OCI-LY7 (cell line): ENCODE measurements around the gene MAP7D3. TPM values are rescaled to one million over a fixed set of nuclear protein-coding genes. Genes with fewer than 3 reads are reported as not detected.

Source experiments
- BruUV-seq: library from RNA; stranded (reverse); fragments of 400-500 nt; replicated peaks from 2 replicates; lab custom pipeline; 2021; lab: Mats Ljungman, UMichigan
- CTCF ChIA-PET: fragments of 300-600 bp; sonication (Branson Sonifier 250); formaldehyde crosslinking; loops from one replicate; lab custom pipeline; 2022; ENCODE audit warnings: antibody characterized with exemption; ENCODE audit not compliant: unreplicated experiment; lab: Charles Lee
- POLR2A ChIA-PET: fragments of 300-600 bp; sonication (Branson Sonifier 250); formaldehyde crosslinking; loops from one replicate; lab custom pipeline; 2022; ENCODE audit warnings: antibody characterized with exemption; lab: Charles Lee
- DNase-seq: peaks from one replicate; pipeline ENCODE4 v3.0.0-alpha.2; 2015; ENCODE audit warnings: low spot score
- H2AFZ ChIP-seq: fragments of 200-600 bp; sonication (generic), shearing (Covaris generic); 2 replicates; pipeline ENCODE4 v1.6.1; 2014; ENCODE audit warnings: mild to moderate bottlenecking, antibody characterized with exemption, low read length, moderate library complexity
- H3K27ac ChIP-seq: fragments of 200-600 bp; sonication (generic); 2 replicates; pipeline ENCODE4 v1.5.1; 2014; ENCODE audit warnings: mixed run types, low read depth, mild to moderate bottlenecking, moderate library complexity, low read length, inconsistent platforms; ENCODE audit not compliant: poor library complexity, severe bottlenecking
- H3K36me3 ChIP-seq: fragments of 200-600 bp; sonication (generic); 2 replicates; pipeline ENCODE4 v1.6.1; 2014; ENCODE audit warnings: mild to moderate bottlenecking, antibody characterized with exemption, low read length, moderate library complexity, mixed read lengths; ENCODE audit not compliant: insufficient read depth
- H3K4me1 ChIP-seq: fragments of 200-600 bp; sonication (generic); 2 replicates; pipeline ENCODE4 v1.5.1; 2014; ENCODE audit warnings: mild to moderate bottlenecking, low read length; ENCODE audit not compliant: insufficient read depth, poor library complexity, severe bottlenecking
- H3K4me2 ChIP-seq: fragments of 200-600 bp; sonication (generic); 2 replicates; pipeline ENCODE4 v1.6.1; 2014; ENCODE audit warnings: mild to moderate bottlenecking, low read length
- H3K4me3 ChIP-seq: fragments of 200-600 bp; sonication (generic); 2 replicates; pipeline ENCODE4 v1.5.1; 2014; ENCODE audit warnings: mild to moderate bottlenecking, low read depth, low read length; ENCODE audit not compliant: poor library complexity, severe bottlenecking
- H3K79me2 ChIP-seq: fragments of 200-600 bp; sonication (generic); 2 replicates; pipeline ENCODE4 v1.6.1; 2016; ENCODE audit warnings: low read depth, mild to moderate bottlenecking, low read length, moderate library complexity, mixed read lengths; ENCODE audit not compliant: insufficient read depth
- H3K9me2 ChIP-seq: fragments of 200-600 bp; sonication (generic); 2 replicates; pipeline ENCODE4 v1.6.1; 2016; ENCODE audit warnings: mild to moderate bottlenecking, low read length, mixed read lengths; ENCODE audit not compliant: insufficient read depth
- H3K9me3 ChIP-seq: fragments of 200-600 bp; sonication (generic); 2 replicates; pipeline ENCODE4 v1.6.1; 2014; ENCODE audit warnings: mild to moderate bottlenecking, mixed run types, low read length, mixed read lengths
- H4K20me1 ChIP-seq: fragments of 200-600 bp; sonication (generic); 2 replicates; pipeline ENCODE4 v1.6.1; 2014; ENCODE audit warnings: mild to moderate bottlenecking, antibody characterized with exemption, low read length, moderate library complexity, mixed read lengths; ENCODE audit not compliant: insufficient read depth
- EZH2phosphoT487 ChIP-seq: fragments of 200-600 bp; sonication (generic); IDR thresholded peaks from 2 replicates; pipeline ENCODE4 v1.6.1; 2018; ENCODE audit warnings: low read depth, borderline replicate concordance, mild to moderate bottlenecking, mixed run types, antibody characterized with exemption, low read length, moderate library complexity, mixed read lengths
- intact Hi-C: fragments of 100-400 bp; cut with micrococcal nuclease; formaldehyde crosslinking; loops from one replicate; pipeline ENCODE4 v1.10.0; 2022; ENCODE audit not compliant: unreplicated experiment
- total RNA-seq, 2 experiments: library from RNA; depleted of rRNA in 1 of 2; stranded (reverse); fragments of >200 nt in 1 of 2; shearing (Covaris generic) in 1 of 2; gene quantifications; 2 replicates each; pipeline ENCODE4 v1.2.3, GENCODE V29; 2014 to 2022
- TF ChIP-seq, protein P1 (sequence below): fragments of 200-600 bp; sonication (generic); conservative IDR thresholded peaks from 2 replicates; pipeline ENCODE4 v1.5.1; 2014; ENCODE audit warnings: mild to moderate bottlenecking, antibody characterized with exemption, low read length, moderate library complexity, mixed read lengths

MAP7D3 gene
- total RNA-seq, 2 experiments from 2014 or later: 7.7 to 15.6 TPM

DNA sequence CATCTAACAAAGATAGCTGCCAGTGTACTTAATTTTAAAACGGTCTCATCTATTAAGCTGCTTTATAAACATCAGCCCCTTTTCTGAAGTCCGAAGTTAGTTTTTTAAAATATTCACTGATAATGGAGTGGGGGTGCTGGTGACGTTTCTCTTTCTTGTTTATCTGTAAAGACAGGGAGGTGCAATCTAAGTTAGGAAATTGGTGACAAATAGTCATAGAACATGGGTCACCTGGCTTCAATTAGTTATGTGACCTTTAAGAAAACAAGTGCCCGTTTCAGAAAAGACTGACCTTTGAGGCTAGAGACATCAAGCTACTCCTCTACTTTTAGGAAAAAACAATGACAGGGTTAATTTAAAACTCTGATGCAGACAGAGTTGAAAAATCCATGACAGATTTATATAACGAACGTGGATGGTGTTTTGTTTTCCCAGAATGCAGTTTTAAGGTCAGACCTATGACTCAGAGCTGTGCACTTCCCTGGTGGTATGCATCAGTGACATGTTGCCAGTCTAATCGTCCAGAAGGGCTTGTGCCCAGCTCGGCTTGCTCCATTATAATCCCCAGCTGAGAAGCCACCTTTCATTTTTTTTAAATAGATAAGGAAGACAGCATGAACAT lies 65.7 kb downstream of the MAP7D3 start:
- no peaks in the 10 kb centered on the region for H3K36me3 ChIP-seq
- intact Hi-C loops: no loop called here
- H3K4me2 ChIP-seq: no peak overlapping the region
- H3K27ac ChIP-seq: no peak overlapping the region
- ChIA-PET POLR2A (no interaction called here), CTCF (no interaction called here)
- TF ChIP-seq EZH2phosphoT487: no peak
- TF ChIP-seq, protein P1, sequence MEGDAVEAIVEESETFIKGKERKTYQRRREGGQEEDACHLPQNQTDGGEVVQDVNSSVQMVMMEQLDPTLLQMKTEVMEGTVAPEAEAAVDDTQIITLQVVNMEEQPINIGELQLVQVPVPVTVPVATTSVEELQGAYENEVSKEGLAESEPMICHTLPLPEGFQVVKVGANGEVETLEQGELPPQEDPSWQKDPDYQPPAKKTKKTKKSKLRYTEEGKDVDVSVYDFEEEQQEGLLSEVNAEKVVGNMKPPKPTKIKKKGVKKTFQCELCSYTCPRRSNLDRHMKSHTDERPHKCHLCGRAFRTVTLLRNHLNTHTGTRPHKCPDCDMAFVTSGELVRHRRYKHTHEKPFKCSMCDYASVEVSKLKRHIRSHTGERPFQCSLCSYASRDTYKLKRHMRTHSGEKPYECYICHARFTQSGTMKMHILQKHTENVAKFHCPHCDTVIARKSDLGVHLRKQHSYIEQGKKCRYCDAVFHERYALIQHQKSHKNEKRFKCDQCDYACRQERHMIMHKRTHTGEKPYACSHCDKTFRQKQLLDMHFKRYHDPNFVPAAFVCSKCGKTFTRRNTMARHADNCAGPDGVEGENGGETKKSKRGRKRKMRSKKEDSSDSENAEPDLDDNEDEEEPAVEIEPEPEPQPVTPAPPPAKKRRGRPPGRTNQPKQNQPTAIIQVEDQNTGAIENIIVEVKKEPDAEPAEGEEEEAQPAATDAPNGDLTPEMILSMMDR: no peak
- H3K79me2 ChIP-seq: no peaks in the 10 kb centered on the region
- no peaks in the 10 kb centered on the region for H3K4me1 ChIP-seq
- no peak for DNase-seq
- H3K4me3 ChIP-seq: no peak overlapping the region
- no peaks in the 10 kb centered on the region for H4K20me1 ChIP-seq
- BruUV-seq: no TSS peak
- no peaks in the 10 kb centered on the region for H3K9me3 ChIP-seq
- no peak overlapping the region for H2AFZ ChIP-seq
- no peaks in the 10 kb centered on the region for H3K9me2 ChIP-seq

DNA sequence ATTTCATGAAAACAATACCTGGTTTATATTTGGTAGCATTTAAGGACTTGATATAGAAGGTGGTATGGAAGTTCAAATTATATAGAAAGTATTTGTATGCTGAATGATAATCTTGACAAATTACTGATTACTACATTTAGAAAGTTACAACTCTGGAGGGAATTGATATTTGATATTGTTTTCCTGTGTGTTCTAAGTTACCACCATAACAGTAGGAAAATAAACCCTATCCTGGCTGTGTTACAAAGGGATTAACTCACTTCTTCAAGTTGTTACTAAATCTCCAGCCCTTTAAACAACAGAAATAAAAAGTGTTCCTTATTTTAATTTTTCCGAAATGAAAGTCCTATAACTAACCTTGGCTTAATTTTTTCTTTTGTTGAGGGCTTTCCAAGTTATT lies 67.3 kb downstream of the MAP7D3 start:
- H3K4me2 ChIP-seq: no peak overlapping the region
- H3K79me2 ChIP-seq: no peaks in the 10 kb centered on the region
- no peaks in the 10 kb centered on the region for H3K36me3 ChIP-seq
- H3K27ac ChIP-seq: no peak overlapping the region
- BruUV-seq: no TSS peak
- no peaks in the 10 kb centered on the region for H3K4me1 ChIP-seq
- no peaks in the 10 kb centered on the region for H4K20me1 ChIP-seq
- TF ChIP-seq, protein P1: no peak
- TF ChIP-seq EZH2phosphoT487: no peak
- ChIA-PET POLR2A (no interaction called here), CTCF (no interaction called here)
- intact Hi-C loops: no loop called here
- H3K4me3 ChIP-seq: no peak overlapping the region
- H2AFZ ChIP-seq: no peak overlapping the region
- no peak for DNase-seq
- no peaks in the 10 kb centered on the region for H3K9me2 ChIP-seq
- no peaks in the 10 kb centered on the region for H3K9me3 ChIP-seq

DNA sequence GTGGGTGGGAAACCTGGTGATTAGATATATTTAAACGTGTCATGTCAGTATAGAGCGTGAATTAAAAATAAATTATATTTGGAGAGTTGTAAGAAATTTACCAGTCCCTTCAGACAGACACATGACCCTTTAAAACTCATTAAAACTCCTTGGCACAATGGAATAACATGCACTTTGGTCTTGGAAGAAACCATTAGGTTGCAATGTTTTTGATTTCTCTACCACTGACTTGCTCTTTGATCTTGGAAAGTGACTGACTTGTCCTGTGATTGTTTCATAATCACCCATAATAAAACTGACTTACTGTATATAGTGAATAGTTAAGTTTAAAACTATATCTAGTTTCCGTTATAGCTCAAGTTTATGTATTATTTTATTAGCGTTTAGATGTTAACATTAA lies 68.0 kb downstream of the MAP7D3 start:
- Histone ChIP-seq H3K36me3 (no peaks in the 10 kb centered on the region), H3K27ac (no peak overlapping the region), H3K4me3 (no peak overlapping the region), H2AFZ (no peak overlapping the region), H3K9me3 (no peaks in the 10 kb centered on the region), H3K9me2 (no peaks in the 10 kb centered on the region), H3K4me1 (no peaks in the 10 kb centered on the region), H4K20me1 (no peaks in the 10 kb centered on the region), H3K4me2 (no peak overlapping the region), H3K79me2 (no peaks in the 10 kb centered on the region)
- intact Hi-C loops: no loop called here
- no peak for DNase-seq
- BruUV-seq: no TSS peak
- ChIA-PET POLR2A (interaction anchor here (0.7 kb wide), 1 partner anchor 869 kb away, joined by 4 read pairs; no protein-coding TSS in a partner anchor), CTCF (no interaction called here)
- TF ChIP-seq EZH2phosphoT487: no peak
- TF ChIP-seq, protein P1: no peak
